HCT116 (cell line): ENCODE data around the gene ZBTB7B.

Experiments
- CEBPB ChIP-seq: IDR thresholded peaks from 2 replicates; pipeline ENCODE4 v1.6.1; 2012; ENCODE audit warnings: low read depth
- EZH2 ChIP-seq: fragments of 200-600 bp; sonication (generic); IDR thresholded peaks from 2 replicates; pipeline ENCODE4 v1.6.1; 2017; ENCODE audit warnings: antibody characterized with exemption, mixed run types
- JUND ChIP-seq: IDR thresholded peaks from 2 replicates; pipeline ENCODE4 v1.6.1; 2012
- POLR2AphosphoS5 ChIP-seq: IDR thresholded peaks from 2 replicates; pipeline ENCODE4 v1.6.1; 2011; ENCODE audit warnings: mild to moderate bottlenecking, low read depth, low read length, moderate library complexity
- SIN3A ChIP-seq: IDR thresholded peaks from 2 replicates; pipeline ENCODE4 v1.6.1; 2012; ENCODE audit warnings: low read depth
- SRF ChIP-seq: IDR thresholded peaks from 2 replicates; pipeline ENCODE4 v1.6.1; 2012; ENCODE audit warnings: low read depth
- TCF7L2 ChIP-seq: IDR thresholded peaks from 2 replicates; pipeline ENCODE4 v1.7.0; 2011; ENCODE audit warnings: borderline replicate concordance, inconsistent platforms; ENCODE audit not compliant: insufficient read depth, insufficient read length; ENCODE audit errors: extremely low read depth
- ZBTB33 ChIP-seq: IDR thresholded peaks from 2 replicates; pipeline ENCODE4 v1.6.1; 2011; ENCODE audit warnings: mild to moderate bottlenecking, low read length, moderate library complexity; ENCODE audit not compliant: insufficient replicate concordance; ENCODE audit errors: extremely low read depth
- ZNF274 ChIP-seq: fragments of 200-500 bp; sonication (Bioruptor generic); IDR thresholded peaks from 2 replicates; pipeline ENCODE4 v1.6.1; 2014; ENCODE audit warnings: mild to moderate bottlenecking, low read depth, low read length, inconsistent platforms
- TF ChIP-seq, protein P1 (sequence below), 3 experiments: fragments of 200-600 bp in 1 of 3; sonication (generic) in 1 of 3; IDR thresholded peaks in 2 of 3; conservative IDR thresholded peaks in 1 of 3; 2 replicates each; pipeline ENCODE4 v1.5.1; 2012 to 2017; ENCODE audit warnings: low read depth in 2 of 3, low read length in 2 of 3, antibody characterized with exemption in 1 of 3, borderline replicate concordance in 1 of 3, control low read depth in 1 of 3, mild to moderate bottlenecking in 1 of 3, mixed read lengths in 1 of 3, mixed run types in 1 of 3, moderate library complexity in 1 of 3; ENCODE audit not compliant: insufficient read depth in 1 of 3
- TF ChIP-seq, protein P2 (sequence below): IDR thresholded peaks from 2 replicates; pipeline ENCODE4 v1.6.1; 2012; ENCODE audit warnings: low read depth

DNA sequence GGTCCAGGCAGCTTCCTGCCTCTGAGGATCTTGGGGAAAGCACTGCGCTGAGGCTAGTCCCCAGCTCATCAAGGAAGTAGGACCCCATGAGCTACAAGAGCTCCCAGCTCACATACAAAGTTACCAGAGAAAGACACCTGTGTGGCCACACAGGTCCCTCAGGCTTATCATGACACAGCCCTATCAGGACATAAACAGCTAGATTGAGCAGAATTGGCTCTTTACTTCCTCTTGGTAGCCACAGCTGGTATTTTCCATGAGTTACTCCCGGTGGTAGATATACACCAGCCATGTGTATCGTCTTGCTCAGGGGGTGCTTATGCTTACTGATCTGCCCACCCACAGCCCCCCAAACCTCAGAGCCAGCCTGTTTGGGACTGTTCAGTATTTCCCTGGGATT lies 8.0 kb upstream of the ZBTB7B start:
- TF ChIP-seq CEBPB: no peak
- TF ChIP-seq TCF7L2: no peak
- 0 out of 2 replicates have a peak, but pooled peaks have one; percentile 26 for TF ChIP-seq POLR2AphosphoS5
- no peak for TF ChIP-seq JUND
- TF ChIP-seq EZH2: no peak
- TF ChIP-seq ZBTB33: no peak
- TF ChIP-seq, protein P1, sequence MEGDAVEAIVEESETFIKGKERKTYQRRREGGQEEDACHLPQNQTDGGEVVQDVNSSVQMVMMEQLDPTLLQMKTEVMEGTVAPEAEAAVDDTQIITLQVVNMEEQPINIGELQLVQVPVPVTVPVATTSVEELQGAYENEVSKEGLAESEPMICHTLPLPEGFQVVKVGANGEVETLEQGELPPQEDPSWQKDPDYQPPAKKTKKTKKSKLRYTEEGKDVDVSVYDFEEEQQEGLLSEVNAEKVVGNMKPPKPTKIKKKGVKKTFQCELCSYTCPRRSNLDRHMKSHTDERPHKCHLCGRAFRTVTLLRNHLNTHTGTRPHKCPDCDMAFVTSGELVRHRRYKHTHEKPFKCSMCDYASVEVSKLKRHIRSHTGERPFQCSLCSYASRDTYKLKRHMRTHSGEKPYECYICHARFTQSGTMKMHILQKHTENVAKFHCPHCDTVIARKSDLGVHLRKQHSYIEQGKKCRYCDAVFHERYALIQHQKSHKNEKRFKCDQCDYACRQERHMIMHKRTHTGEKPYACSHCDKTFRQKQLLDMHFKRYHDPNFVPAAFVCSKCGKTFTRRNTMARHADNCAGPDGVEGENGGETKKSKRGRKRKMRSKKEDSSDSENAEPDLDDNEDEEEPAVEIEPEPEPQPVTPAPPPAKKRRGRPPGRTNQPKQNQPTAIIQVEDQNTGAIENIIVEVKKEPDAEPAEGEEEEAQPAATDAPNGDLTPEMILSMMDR (IDR thresholded peaks at IDR 0.05 in 2 of 3, conservative IDR thresholded peaks at IDR 0.05 in 1 of 3; ENCODE audit: borderline replicate concordance in 1 of 3, insufficient read depth in 1 of 3, low read depth in 2 of 3, low read length in 2 of 3): no peak
- TF ChIP-seq, protein P2, sequence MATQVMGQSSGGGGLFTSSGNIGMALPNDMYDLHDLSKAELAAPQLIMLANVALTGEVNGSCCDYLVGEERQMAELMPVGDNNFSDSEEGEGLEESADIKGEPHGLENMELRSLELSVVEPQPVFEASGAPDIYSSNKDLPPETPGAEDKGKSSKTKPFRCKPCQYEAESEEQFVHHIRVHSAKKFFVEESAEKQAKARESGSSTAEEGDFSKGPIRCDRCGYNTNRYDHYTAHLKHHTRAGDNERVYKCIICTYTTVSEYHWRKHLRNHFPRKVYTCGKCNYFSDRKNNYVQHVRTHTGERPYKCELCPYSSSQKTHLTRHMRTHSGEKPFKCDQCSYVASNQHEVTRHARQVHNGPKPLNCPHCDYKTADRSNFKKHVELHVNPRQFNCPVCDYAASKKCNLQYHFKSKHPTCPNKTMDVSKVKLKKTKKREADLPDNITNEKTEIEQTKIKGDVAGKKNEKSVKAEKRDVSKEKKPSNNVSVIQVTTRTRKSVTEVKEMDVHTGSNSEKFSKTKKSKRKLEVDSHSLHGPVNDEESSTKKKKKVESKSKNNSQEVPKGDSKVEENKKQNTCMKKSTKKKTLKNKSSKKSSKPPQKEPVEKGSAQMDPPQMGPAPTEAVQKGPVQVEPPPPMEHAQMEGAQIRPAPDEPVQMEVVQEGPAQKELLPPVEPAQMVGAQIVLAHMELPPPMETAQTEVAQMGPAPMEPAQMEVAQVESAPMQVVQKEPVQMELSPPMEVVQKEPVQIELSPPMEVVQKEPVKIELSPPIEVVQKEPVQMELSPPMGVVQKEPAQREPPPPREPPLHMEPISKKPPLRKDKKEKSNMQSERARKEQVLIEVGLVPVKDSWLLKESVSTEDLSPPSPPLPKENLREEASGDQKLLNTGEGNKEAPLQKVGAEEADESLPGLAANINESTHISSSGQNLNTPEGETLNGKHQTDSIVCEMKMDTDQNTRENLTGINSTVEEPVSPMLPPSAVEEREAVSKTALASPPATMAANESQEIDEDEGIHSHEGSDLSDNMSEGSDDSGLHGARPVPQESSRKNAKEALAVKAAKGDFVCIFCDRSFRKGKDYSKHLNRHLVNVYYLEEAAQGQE: no peak
- TF ChIP-seq SIN3A: no peak
- no peak for TF ChIP-seq ZNF274
- TF ChIP-seq SRF: no peak
